Stimulated activated naive CD8-positive, alpha-beta T cell treated with anti-CD3 and anti-CD28 coated beads, Interleukin-15, Interleukin-2, amounts not matched to agents 100 ng/mL and 50 ng/mL, for 24 hours (primary cell): ENCODE measurements around the gene KLK5.
"Not testable (repeated sequence)": the region's sequence is repeated elsewhere in the genome, so short reads cannot be mapped to it uniquely, and the experiment has no call there.

Experiments
- H3K27ac Mint-ChIP-seq: one replicate; pipeline ENCODE4 v1.8.0; 2021; ENCODE audit warnings: mild to moderate bottlenecking, mixed read lengths
- H3K27me3 Mint-ChIP-seq: one replicate; pipeline ENCODE4 v1.8.0; 2021; ENCODE audit warnings: mixed read lengths
- H3K36me3 Mint-ChIP-seq: one replicate; pipeline ENCODE4 v1.8.0; 2021; ENCODE audit warnings: low read depth, mixed read lengths
- H3K4me1 Mint-ChIP-seq: one replicate; pipeline ENCODE4 v1.8.0; 2021; ENCODE audit warnings: low read depth, mixed read lengths
- H3K4me3 Mint-ChIP-seq: one replicate; pipeline ENCODE4 v1.8.0; 2021; ENCODE audit warnings: mild to moderate bottlenecking, mixed read lengths
- H3K9me3 Mint-ChIP-seq: one replicate; pipeline ENCODE4 v1.8.0; 2021; ENCODE audit warnings: mixed read lengths

The KLK5 gene, protein sequence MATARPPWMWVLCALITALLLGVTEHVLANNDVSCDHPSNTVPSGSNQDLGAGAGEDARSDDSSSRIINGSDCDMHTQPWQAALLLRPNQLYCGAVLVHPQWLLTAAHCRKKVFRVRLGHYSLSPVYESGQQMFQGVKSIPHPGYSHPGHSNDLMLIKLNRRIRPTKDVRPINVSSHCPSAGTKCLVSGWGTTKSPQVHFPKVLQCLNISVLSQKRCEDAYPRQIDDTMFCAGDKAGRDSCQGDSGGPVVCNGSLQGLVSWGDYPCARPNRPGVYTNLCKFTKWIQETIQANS

DNA sequence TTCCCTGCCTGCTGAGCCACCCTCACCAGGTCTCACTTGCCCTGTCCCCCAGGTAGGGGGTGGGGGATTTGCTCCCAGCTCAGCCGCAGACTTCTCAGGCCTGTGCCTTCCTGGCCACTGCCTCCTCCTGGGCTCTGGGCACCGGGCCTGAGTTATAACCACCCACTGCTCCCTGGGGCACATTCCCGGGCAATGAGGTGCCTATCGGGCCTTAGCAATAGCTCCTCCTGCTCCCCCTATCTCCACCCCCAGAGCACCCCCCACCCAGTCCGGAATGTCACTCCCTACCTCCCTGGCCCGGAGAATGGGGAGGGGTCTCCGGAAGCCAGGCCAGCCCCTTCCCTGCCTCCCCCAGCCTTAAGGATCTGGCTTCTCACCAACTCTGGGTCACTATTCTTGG is at the start of gene KLK5:
Gene KLK5, minus strand, starts transcription at position 129 of the 400 bp plus-strand sequence. CDS start 381 bp downstream, outside the sequence.
- H3K4me3 Mint-ChIP-seq, result no peak within 1 kb of the TSS
- H3K36me3 Mint-ChIP-seq, result no peaks in the 10 kb centered on the region
- H3K9me3 Mint-ChIP-seq, result no peaks in the 10 kb centered on the region
- H3K27ac Mint-ChIP-seq, result no peak within 1 kb of the TSS
- H3K27me3 Mint-ChIP-seq, result peaks cover 24% of the 10 kb centered on the region
- no peaks in the 10 kb centered on the region for H3K4me1 Mint-ChIP-seq

DNA sequence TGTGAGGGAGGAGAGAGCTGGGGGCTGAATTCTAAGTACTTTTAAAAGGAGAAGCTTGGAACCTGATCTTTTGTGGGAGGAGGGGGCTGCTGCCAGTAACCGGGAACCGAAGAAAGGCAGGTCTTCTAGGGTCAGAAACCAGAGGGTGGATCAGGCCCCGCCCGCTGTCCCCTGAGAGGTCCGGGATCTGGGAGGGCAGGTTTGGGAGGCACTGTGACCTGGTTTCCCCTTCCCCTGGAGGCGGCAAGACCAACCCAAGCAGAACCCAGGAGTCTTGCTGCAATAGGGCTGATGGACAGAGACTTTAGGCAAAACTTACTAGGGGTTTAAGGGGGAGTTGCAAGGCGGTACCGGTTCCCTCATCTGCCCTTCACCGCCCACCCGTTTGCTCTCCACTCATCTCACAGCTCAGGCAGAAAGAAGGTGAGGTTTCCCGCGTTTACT is 49.3 kb upstream of the KLK5 start:
- Mint-ChIP-seq H3K4me1 (no peaks in the 10 kb centered on the region), H3K36me3 (no peaks in the 10 kb centered on the region), H3K9me3 (no peaks in the 10 kb centered on the region), H3K4me3 (no peak overlapping the region), H3K27ac (no peak overlapping the region), H3K27me3 (peaks cover 47% of the 10 kb centered on the region)

DNA sequence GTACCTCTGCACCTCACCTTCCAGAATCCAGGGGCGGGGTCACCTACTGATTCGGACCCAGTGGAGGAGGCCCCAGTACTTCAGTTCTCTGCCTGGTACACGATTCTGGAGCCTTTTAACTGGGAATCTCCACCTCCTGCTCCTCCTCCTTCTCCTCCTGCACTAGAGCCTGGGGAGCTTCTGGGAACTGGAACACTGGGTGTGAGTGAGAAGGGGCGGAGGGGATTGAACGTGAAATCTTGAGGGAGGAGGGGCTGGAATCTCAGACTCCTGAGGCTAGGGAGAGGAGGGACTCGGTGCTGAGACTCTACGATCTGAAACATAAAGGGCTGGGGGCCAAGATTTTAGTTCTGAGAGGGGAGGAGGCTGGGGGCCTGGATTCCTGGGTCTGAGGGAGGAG is 48.7 kb upstream of the KLK5 start, which contains the start of gene KLK8:
Gene KLK8, minus strand, starts transcription at position 90 of the 400 bp plus-strand sequence. CDS start 437 bp downstream, outside the sequence.
- no peak within 1 kb of the TSS for H3K27ac Mint-ChIP-seq
- H3K4me1 Mint-ChIP-seq, result no peaks in the 10 kb centered on the region
- peaks cover 50% of the 10 kb centered on the region for H3K27me3 Mint-ChIP-seq
- H3K36me3 Mint-ChIP-seq, result no peaks in the 10 kb centered on the region
- H3K9me3 Mint-ChIP-seq, result no peaks in the 10 kb centered on the region
- no peak within 1 kb of the TSS for H3K4me3 Mint-ChIP-seq

DNA sequence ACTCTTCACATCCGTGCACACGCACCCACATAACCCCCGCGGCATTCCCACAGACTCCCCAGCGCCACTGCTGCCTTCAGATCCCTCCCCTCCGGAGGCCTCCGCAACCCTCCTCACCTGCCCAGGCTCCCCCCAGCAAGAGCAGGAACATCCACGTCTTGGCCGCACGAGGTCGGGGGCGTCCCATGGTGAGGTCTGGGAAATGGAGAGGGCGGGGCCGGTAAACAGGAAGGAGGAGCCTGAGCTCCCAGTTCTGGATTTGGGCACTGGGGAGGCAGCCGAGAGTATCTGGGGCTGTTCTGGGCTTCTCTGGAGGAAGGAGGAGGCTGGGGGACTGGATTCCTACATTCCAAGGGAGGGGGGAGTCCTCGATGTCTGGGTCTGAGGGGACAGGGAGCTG is 48.1 kb upstream of the KLK5 start:
- peaks cover 46% of the 10 kb centered on the region for H3K27me3 Mint-ChIP-seq
- H3K9me3 Mint-ChIP-seq, result no peaks in the 10 kb centered on the region
- H3K4me1 Mint-ChIP-seq, result no peaks in the 10 kb centered on the region
- H3K27ac Mint-ChIP-seq, result no peak overlapping the region
- no peaks in the 10 kb centered on the region for H3K36me3 Mint-ChIP-seq
- H3K4me3 Mint-ChIP-seq, result no peak overlapping the region

DNA sequence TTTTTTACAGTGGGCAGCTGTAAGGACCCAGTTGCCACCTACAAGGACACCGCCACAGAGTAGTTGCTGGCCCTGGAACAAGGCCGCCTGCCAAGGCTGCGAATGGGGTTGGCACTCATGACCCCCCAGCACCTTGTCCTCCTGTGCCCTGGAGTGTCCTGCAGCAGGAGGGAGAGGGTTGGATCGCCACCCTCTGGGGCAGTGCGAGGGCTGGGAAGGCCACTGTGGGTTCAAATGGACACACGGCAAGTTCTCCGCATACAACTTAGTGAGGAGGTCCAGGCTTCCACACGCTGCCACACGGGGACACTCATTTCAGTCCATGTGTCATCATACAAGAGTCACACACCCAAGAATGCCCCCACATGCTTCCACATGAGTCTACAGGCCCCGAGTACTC is 47.6 kb upstream of the KLK5 start:
- Mint-ChIP-seq H3K27ac (no peak overlapping the region), H3K4me3 (no peak overlapping the region), H3K9me3 (no peaks in the 10 kb centered on the region), H3K4me1 (no peaks in the 10 kb centered on the region), H3K36me3 (no peaks in the 10 kb centered on the region), H3K27me3 (peaks cover 46% of the 10 kb centered on the region)

DNA sequence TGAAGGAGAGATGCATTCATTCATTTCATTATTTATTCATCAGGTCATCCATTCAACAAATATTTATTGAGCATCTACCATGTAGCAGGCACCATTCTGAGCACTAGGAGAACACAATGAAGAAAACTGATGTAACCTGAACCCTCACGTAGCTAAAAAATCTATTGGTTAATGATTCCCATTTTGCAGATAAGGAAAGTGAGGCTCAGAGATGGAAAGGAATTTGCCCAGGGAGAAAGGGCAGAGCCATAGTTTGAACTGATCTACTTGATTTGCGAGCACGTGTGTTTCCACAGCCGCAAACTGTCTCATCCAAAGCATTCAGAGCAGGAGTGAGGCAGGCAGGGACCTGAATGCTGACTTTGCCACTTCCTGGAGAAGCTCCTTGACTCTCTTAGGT is 45.8 kb upstream of the KLK5 start:
- Mint-ChIP-seq H3K36me3 (no peaks in the 10 kb centered on the region), H3K4me1 (no peaks in the 10 kb centered on the region), H3K9me3 (peaks cover 3% of the 10 kb centered on the region), H3K4me3 (no peak overlapping the region), H3K27ac (no peak overlapping the region), H3K27me3 (peaks cover 35% of the 10 kb centered on the region)

DNA sequence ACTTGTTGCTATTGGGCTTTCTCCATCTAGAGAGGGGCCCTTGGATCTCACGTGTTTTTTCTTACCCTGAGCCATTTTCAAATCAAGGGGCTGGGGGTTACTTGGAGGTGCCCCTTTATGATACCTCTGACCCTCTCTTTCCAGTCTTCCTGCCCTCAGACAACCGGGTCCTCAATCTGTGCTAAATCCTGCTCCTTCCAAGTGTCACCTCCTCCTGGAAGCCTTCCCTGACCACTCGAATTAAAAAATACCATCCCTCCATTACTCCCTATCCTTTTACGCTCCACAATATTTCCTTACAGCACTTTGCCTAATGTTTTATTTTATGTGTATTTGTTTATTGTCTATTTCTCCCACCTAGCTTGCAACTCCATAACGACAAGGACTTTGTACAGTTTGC is 45.2 kb upstream of the KLK5 start:
- no peaks in the 10 kb centered on the region for H3K36me3 Mint-ChIP-seq
- H3K9me3 Mint-ChIP-seq, result peaks cover 3% of the 10 kb centered on the region
- peaks cover 34% of the 10 kb centered on the region for H3K27me3 Mint-ChIP-seq
- H3K4me3 Mint-ChIP-seq, result no peak overlapping the region
- H3K4me1 Mint-ChIP-seq, result no peaks in the 10 kb centered on the region
- no peak overlapping the region for H3K27ac Mint-ChIP-seq

DNA sequence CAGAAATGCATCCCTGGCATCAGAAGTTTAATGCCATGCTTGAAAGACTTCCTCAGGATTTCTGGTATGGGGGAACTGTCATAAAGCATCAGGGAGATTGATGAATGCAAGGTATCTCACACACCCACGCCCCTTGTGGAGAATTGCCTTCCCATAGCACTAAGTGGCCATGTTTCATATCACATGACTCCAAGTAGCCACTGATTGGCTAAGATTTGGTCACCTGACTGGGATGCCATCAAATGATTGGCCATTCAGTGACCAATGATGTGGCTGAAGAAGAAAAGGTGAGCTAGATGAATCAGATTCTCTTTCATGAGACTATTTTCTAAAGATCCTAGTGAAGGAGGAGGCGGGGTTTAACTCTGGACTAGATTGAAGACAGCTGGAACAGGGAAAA is 41.3 kb upstream of the KLK5 start:
- H3K27me3 Mint-ChIP-seq, result peaks cover 38% of the 10 kb centered on the region
- no peak overlapping the region for H3K4me3 Mint-ChIP-seq
- no peak overlapping the region for H3K27ac Mint-ChIP-seq
- H3K9me3 Mint-ChIP-seq, result peaks cover 3% of the 10 kb centered on the region
- no peaks in the 10 kb centered on the region for H3K4me1 Mint-ChIP-seq
- no peaks in the 10 kb centered on the region for H3K36me3 Mint-ChIP-seq

DNA sequence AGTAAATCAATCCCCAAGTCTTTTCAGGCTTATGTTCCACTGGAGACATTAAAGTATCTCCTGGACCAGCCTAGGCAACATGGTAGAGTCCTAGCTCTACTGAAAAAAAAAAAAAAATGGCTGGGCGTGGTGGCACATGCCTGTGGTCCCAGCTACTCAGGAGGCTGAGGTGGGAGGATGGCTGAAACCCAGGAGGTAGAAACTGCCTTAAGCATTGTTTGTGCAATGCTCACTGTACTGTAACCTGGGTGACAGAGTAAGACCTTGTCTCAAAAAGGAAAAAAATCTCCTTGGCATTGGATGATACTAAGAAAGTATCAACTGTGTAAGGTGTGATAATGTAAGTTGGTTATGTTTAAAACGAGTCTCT is 39.8 kb upstream of the KLK5 start:
- Mint-ChIP-seq H3K27me3 (peaks cover 36% of the 10 kb centered on the region), H3K27ac (no peak overlapping the region), H3K4me3 (no peak overlapping the region), H3K36me3 (no peaks in the 10 kb centered on the region), H3K4me1 (no peaks in the 10 kb centered on the region), H3K9me3 (peaks cover 3% of the 10 kb centered on the region)

DNA sequence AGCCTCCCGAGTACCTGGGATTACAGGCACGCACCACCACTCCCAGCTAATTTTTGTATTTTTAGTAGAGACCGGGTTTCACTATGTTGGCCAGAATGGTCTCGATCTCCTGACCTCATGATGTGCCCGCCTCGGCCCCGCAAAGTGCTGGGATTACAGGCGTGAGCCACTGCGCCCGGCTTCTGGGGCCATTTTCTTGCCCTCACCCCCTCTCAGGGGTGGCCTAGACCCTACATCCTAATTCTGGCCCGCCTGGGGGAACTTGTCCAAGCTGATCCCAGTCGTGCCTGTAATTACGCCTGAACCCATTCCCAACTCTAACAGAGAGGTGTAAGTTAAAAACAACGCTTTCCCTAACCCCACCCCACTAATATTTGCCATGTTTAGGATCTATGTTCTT is 31.6 kb upstream of the KLK5 start:
- not testable (repeated sequence) for H3K27ac Mint-ChIP-seq, H3K36me3 Mint-ChIP-seq, H3K9me3 Mint-ChIP-seq, H3K4me3 Mint-ChIP-seq, H3K4me1 Mint-ChIP-seq
- peaks cover 36% of the 10 kb centered on the region for H3K27me3 Mint-ChIP-seq

DNA sequence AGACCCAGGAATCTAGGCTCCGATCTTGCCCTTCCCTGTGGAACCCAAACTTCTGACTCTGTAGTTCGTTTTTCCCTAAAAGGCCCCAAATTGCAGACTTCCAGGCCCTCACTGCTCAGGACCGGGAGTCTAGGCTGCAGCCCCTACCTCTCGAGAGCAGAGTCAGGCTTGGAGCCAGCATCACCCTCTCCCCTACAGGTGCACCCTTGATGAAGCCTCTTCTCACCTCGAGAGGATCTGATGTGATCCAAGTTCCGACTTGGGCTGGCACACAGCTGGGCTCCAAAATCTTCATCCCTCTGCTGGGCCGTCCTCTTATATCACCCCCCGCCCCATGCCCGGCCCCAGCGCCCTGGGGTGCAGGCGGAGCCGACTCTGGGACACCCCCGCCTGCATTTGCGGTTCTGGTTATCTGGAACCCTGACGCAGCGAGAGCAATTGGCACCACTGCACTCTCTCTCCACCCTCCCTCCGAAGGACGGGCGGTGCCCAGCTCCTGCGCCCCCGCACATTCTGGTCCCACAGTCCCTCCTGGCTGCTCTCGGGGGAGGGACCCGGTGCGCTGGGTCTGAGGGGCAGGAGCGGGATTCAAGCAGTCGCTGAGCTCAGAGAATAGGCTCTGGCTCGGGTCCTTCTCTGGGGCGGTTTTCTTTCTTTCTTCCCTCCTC is 30.9 kb upstream of the KLK5 start, which contains the start of gene KLK7:
Gene KLK7, minus strand, starts transcription at position 293 of the 668 bp plus-strand sequence. CDS start 1,518 bp downstream, outside the sequence.
- no peaks in the 10 kb centered on the region for H3K4me1 Mint-ChIP-seq
- peaks cover 35% of the 10 kb centered on the region for H3K27me3 Mint-ChIP-seq
- no peak within 1 kb of the TSS for H3K27ac Mint-ChIP-seq
- no peak within 1 kb of the TSS for H3K4me3 Mint-ChIP-seq
- no peaks in the 10 kb centered on the region for H3K9me3 Mint-ChIP-seq
- no peaks in the 10 kb centered on the region for H3K36me3 Mint-ChIP-seq

DNA sequence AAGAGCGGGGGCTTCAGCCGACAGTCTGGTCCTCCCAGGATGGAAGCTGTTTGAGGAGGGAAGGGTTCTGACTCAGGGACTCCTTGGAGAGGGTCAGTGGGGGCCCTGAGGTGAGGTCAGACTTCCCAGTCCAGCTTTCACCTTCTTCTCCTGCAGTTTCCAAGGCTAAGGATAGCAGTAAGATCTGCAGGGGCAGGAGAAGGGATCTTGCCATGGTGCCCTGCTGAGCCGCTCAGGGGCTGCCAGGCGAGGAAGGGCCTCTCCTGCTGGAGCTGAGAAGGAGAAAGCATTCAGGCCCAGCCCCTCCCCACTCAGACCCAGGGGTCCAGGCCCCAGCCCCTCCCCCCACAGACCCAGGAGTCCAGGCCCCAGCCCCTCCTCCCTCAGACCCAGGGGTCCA is 29.3 kb upstream of the KLK5 start:
- no peak overlapping the region for H3K4me3 Mint-ChIP-seq
- peaks cover 29% of the 10 kb centered on the region for H3K27me3 Mint-ChIP-seq
- H3K27ac Mint-ChIP-seq, result no peak overlapping the region

DNA sequence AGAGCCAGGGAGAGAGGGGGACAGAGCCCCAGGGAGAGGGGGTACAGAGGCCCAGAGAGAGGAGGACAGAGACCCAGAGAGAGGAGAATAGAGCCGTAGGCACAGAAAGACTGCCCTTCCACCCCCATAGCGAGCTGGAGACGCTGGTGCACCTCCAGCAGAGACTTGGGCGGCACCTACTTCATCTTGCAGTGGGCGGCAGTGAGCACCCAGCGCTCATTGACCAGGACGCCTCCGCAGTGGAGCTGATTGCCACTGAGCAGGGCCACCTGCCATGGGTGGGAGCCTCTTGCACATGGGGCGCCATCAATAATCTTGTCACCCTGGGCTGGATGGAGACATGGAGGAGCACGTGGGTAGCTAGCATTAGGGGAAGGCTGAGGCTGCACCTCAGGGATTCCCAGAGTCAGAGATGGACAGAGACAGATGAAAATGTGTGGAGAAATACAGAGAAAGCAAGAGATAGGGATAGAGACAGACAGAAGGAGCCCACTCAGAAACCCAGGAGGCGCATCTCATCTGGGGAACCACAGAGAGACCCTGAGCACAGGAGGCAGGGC is 28.8 kb upstream of the KLK5 start:
- H3K4me3 Mint-ChIP-seq, result no peak overlapping the region
- H3K27me3 Mint-ChIP-seq, result peaks cover 29% of the 10 kb centered on the region
- H3K4me1 Mint-ChIP-seq, result no peaks in the 10 kb centered on the region
- H3K27ac Mint-ChIP-seq, result no peak overlapping the region
- H3K9me3 Mint-ChIP-seq, result no peaks in the 10 kb centered on the region
- H3K36me3 Mint-ChIP-seq, result no peaks in the 10 kb centered on the region

More for the DNA sequence above, 29.3 kb upstream of the KLK5 start:
- Mint-ChIP-seq H3K9me3 (no peaks in the 10 kb centered on the region), H3K36me3 (no peaks in the 10 kb centered on the region), H3K4me1 (no peaks in the 10 kb centered on the region)

DNA sequence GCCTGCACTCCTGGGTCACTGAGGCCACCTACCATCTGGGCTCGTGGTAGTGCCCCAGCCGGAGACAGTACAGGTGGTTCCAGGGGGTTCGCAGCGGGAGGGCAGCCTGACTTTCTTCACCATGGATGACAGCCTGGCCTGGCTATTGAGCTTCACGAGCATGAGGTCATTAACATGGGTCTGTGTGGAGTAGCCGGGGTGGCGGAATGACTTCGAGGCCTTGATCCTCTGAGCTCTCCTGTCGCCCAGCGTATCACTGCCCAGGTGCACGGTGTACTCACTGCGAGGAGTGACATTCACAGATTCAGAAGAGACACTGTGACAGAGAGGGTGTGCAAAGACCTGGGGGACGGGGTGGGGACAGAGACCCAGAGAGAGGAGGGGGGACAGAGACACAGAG is 27.4 kb upstream of the KLK5 start:
- H3K9me3 Mint-ChIP-seq, result no peaks in the 10 kb centered on the region
- no peaks in the 10 kb centered on the region for H3K4me1 Mint-ChIP-seq
- no peaks in the 10 kb centered on the region for H3K36me3 Mint-ChIP-seq
- H3K27me3 Mint-ChIP-seq, result peaks cover 31% of the 10 kb centered on the region
- no peak overlapping the region for H3K4me3 Mint-ChIP-seq
- H3K27ac Mint-ChIP-seq, result no peak overlapping the region

DNA sequence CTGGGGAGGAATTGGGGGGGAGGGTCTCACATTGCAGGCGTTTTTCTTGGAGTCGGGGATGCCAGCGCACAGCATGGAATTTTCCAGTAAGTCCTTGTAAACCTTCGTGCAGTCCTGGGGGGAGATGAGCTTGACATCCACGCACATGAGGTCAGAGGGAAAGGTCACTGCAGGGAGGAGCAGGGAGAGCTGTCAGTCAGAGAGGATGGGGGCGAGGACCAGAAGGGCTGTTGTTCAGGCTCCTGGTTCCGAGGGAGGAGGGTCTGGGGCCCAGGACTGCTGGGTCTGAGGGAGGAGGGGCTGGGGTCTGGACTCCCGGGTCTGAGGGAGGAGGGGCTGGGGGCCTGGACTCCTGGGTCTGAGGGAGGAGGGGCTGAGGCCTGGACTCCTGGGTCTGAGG is 26.9 kb upstream of the KLK5 start:
- Mint-ChIP-seq H3K9me3 (no peaks in the 10 kb centered on the region), H3K27me3 (peaks cover 26% of the 10 kb centered on the region), H3K4me3 (no peak overlapping the region), H3K4me1 (no peaks in the 10 kb centered on the region), H3K36me3 (no peaks in the 10 kb centered on the region), H3K27ac (no peak overlapping the region)
